HG03025 (cell line): ENCODE measurements around the gene KIR2DL4.
"Not testable (repeated sequence)": the region's sequence is repeated elsewhere in the genome, so short reads cannot be mapped to it uniquely, and the experiment has no call there.

ENCODE experiments used
- ATAC-seq: cut with Tn5 transposase; IDR thresholded peaks from one replicate; pipeline ENCODE4 v1.9.1; 2021; ENCODE audit warnings: mild to moderate bottlenecking, moderate library complexity; ENCODE audit not compliant: unreplicated experiment, low FRiP score

Gene KIR2DL4

GRCh38 chr19:54804101-54804500 is 691 bp downstream of the KIR2DL4 start:
- ATAC-seq = no peak

- no peak for ATAC-seq
These were observed 1.2 kb downstream of the KIR2DL4 start for GRCh38 chr19:54804571-54804970.

DNA sequence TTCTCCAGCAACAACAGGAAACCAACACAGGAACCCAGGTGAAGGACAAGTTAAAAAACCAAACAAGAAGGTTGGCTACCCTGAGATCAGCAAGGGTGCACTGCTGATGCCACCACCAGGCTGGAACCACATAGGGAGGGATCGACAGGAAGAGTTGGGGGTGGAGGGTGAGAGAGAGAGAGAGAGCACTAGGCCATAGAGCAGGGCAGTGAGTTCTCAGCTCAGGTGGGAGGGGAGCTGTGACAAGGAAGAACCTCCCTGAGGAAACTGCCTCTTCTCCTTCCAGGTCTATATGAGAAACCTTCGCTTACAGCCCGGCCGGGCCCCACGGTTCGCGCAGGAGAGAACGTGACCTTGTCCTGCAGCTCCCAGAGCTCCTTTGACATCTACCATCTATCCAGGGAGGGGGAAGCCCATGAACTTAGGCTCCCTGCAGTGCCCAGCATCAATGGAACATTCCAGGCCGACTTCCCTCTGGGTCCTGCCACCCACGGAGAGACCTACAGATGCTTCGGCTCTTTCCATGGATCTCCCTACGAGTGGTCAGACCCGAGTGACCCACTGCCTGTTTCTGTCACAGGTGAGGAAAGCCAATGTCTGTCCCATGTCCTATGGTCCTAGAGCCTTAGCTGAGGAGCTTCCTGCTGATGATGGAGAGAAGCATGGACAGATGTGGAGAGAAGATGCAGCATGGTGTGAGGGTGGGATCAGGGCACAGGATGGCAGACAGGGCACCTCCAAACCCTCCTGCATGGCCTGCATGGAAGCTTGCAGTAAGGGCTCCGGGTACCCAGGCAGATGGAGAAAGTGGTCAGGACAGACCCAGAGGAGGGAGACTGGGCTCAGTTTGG is 2.5 kb downstream of the KIR2DL4 start:
- no peak for ATAC-seq

DNA sequence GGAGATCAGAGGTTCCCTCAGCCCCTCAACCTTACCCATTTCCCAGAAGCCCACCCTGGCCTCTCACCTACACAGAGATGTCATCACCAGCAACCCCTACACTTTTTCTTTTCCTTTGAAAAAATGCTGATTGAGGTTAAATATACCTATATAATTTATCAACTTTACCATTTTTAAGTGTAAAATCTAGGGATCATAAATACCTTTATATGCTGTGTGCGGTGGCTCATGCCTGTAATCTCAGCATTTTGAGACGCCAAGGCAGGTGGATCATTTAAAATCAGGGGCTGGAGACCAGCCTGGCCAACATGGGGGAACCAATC is 3.1 kb downstream of the KIR2DL4 start:
- ATAC-seq = no peak

DNA sequence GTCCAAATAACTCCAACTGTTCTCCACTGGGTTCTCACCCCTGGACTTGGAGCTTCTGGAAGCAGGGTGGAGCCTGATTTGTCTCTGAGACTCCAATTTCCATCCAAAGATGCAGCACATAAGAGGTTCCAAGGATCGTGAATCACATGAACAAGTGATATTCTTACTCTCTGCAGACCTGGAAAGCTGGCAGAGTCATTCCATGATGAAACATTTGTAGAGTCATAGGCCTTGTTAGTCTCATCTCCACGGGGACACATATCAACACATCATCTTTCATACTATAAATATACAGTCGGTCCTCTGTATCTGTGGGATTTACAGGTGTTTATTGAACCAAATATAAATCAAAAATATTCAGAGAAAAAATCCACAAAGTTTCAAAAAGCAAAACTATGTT is 11.2 kb downstream of the KIR2DL4 start:
- not testable (repeated sequence) for ATAC-seq

DNA sequence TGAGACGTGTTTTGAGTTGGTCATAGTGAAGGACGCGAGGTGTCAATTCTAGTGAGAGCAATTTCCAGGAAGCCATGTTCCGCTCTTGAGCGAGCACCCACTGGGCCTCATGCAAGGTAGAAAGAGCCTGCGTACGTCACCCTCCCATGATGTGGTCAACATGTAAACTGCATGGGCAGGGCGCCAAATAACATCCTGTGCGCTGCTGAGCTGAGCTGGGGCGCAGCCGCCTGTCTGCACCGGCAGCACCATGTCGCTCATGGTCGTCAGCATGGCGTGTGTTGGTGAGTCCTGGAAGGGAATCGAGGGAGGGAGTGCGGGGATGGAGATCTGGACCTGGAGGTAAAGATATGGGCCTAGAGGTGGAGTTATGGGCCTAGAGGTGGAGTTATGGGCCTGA is 12.8 kb downstream of the KIR2DL4 start, which contains the start of gene KIR3DL1:
Gene KIR3DL1, plus strand, starts transcription at position 218 of the 400 bp plus-strand sequence.
- ATAC-seq = not testable (repeated sequence)

DNA sequence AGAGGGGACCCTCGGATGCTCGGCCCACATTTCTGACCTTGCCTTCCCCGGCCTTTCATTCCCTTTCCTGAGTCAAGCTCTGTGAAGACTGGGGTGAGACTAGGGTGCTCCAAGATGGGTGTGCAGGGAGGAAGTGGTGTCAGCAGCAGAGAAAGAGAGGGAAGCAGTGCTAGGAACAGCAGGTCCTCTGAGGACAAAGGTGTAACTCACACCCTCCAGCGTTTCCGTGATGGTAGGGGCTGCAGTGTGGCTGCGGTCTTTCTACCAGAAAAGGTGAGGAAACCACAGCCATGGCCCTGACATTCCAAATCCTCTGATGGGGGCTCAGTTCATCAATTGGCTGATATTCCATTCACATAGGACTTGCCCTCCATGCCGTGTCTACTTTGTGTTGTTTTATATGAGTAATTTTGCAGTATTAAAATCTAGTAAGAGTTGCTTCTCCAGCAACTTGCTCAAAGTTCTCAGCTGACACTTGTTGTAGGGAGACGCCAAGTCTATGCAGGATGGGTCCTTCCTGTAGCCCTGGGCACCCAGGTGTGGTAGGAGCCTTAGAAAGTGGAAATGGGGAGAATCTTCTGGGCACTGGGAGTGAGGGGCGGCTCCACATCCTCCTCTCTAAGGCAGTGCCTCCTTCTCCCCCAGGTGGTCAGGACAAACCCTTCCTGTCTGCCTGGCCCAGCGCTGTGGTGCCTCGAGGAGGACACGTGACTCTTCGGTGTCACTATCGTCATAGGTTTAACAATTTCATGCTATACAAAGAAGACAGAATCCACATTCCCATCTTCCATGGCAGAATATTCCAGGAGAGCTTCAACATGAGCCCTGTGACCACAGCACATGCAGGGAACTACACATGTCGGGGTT is 14.5 kb downstream of the KIR2DL4 start:
- ATAC-seq = no peak

- not testable (repeated sequence) for ATAC-seq
These were observed 21.0 kb downstream of the KIR2DL4 start for GRCh38 chr19:54824416-54824815.

- ATAC-seq = not testable (repeated sequence)
These were observed 21.9 kb downstream of the KIR2DL4 start for GRCh38 chr19:54825326-54825725.

DNA sequence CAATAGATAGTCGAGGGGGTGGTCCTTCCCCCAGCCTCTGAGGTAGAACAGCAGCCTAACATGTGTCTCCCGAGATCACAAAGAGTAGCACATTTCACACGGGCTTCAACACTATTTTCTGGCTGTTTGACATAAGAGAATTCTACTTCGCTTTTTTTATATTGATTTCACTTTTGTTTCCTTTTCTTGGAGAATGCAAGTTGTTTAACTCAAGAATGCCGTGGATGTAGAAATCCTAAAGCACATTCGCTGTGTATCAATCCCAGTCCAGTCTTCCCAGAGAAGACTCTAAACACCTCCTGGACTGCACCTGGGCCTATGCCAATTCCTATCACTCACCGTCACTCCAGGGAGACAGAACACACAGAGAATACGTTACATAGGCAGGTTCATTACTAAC is 24.7 kb downstream of the KIR2DL4 start:
- ATAC-seq = not testable (repeated sequence)

GRCh38 chr19:54832496-54832895 is 29.1 kb downstream of the KIR2DL4 start, which contains the start of gene KIR2DS4:
KIR2DS4 (plus strand) TSS chr19:54832676.
- not testable (repeated sequence) for ATAC-seq

- ATAC-seq = not testable (repeated sequence)
These were observed 31.7 kb downstream of the KIR2DL4 start for GRCh38 chr19:54835126-54835525.

DNA sequence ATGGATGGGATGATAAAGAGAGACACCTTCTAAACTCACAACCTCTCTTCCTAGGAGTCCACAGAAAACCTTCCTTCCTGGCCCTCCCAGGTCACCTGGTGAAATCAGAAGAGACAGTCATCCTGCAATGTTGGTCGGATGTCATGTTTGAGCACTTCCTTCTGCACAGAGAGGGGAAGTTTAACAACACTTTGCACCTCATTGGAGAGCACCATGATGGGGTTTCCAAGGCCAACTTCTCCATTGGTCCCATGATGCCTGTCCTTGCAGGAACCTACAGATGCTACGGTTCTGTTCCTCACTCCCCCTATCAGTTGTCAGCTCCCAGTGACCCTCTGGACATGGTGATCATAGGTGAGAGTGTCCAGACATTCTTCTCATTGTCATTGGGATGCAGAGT is 34.1 kb downstream of the KIR2DL4 start:
- ATAC-seq = not testable (repeated sequence)

DNA sequence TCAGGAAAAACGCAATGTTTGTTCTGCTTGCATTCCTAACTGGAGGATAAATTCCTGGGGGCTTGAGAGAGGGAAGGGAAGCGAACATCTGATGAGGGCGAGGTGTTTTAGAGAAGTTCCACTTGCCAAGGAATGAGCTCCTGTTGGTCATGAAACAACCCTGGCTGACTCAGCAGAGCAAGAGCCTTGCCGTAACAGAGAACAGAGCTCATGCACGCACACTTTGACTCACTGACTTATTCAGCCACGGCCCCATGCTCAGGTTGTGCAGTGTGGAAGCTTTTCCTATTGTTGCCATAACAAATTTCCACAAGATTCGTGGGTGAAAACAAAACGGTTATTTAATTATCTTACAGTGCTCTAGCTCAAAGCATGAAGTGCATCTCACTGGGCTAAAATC is 39.8 kb downstream of the KIR2DL4 start:
- not testable (repeated sequence) for ATAC-seq

DNA sequence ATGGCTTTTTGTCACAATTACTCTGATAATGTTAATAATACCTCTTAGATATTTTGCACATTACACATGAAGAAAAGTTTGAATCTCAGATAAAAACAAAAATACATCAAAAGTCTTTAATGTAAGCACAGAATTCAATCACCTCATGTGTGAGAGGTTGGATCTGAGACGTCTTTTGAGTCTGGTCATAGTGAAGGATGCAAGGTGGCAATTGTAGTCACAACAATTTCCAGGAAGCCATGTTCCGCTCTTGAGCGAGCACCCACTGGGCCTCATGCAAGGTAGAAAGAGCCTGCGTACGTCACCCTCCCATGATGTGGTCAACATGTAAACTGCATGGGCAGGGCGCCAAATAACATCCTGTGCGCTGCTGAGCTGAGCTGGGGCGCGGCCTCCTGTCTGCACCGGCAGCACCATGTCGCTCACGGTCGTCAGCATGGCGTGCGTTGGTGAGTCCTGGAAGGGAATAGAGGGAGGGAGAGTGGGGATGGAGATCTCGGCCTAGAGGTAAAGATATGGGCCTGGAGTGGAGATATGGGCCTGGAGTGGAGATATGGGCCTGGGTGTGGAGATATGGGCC is 46.7 kb downstream of the KIR2DL4 start, which contains the start of gene KIR3DL2:
Gene KIR3DL2, plus strand, starts transcription at position 383 of the 580 bp plus-strand sequence. Its CDS starts 33 bp downstream, at position 416.
- not testable (repeated sequence) for ATAC-seq

DNA sequence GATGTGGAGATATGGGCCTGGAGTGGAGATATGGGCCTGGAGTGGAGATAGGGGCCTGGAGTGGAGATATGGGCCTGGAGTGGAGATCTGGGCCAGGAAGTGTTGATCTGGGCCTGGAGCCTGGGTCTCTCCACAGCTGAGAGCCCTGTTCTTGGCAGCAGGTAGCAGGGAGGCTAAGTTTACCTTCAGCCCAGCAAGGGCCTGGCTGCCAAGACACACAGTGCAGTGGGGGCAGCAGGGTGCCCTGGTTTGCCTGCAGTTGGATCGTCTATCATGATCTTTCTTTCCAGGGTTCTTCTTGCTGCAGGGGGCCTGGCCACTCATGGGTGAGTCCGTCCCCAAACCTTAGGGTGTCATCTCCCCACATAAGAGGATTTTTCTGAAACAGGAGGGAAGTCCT is 47.5 kb downstream of the KIR2DL4 start:
- no peak for ATAC-seq

- ATAC-seq = no peak
These were observed 47.9 kb downstream of the KIR2DL4 start for GRCh38 chr19:54851353-54851752.

- not testable (repeated sequence) for ATAC-seq
These were observed 51.8 kb downstream of the KIR2DL4 start for GRCh38 chr19:54855241-54855640.

DNA sequence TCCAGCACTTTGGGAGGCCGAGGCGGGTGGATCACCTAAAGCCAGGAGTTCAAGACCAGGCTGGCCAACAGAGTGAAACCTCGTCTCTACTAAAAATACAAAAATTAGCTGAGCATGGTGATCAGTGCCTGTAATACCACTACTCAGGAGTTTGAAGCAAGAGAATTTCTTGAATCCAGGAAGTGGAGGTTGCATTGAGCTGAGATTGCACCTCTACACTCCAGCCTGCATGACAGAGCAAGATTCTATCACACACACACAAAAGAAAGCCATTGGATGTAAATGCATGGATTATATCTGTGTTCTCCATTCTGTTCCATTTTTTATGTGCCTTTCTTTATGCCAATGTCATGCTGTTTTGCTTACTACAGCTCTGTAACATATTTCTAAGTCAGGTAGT is 55.1 kb downstream of the KIR2DL4 start:
- not testable (repeated sequence) for ATAC-seq

DNA sequence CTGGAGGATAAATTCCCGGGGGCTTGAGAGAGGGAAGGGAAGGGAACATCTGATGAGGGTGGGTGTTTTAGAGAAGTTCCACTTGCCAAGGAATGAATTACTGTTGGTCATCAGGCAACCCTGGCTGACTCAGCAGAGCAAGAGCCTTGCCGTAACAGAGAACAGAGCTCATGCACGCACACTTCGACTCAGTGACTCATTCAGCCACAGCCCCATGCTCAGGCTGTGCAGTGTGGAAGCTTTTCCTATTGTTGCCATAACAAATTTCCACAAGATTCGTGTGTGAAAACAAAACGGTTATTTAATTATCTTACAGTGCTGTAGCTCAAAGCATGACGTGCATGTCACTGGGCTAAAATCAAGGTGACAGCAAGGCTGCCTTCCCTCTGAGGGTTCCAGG is 56.0 kb downstream of the KIR2DL4 start:
- not testable (repeated sequence) for ATAC-seq

GRCh38 chr19:54863459-54863858 is 60.0 kb downstream of the KIR2DL4 start:
- not testable (repeated sequence) for ATAC-seq
